GM12872 (cell line): ENCODE measurements around the gene ADAMTSL5.

ENCODE experiments used
- CTCF ChIP-seq: IDR thresholded peaks from 3 replicates; pipeline ENCODE4 v1.5.1; 2011; ENCODE audit warnings: low read depth, mild to moderate bottlenecking, low read length, moderate library complexity; ENCODE audit not compliant: insufficient read depth

ADAMTSL5 gene

GRCh38 chr19:1461862-1462261, 51.0 kb downstream of the ADAMTSL5 start:
- no peak for TF ChIP-seq CTCF

DNA sequence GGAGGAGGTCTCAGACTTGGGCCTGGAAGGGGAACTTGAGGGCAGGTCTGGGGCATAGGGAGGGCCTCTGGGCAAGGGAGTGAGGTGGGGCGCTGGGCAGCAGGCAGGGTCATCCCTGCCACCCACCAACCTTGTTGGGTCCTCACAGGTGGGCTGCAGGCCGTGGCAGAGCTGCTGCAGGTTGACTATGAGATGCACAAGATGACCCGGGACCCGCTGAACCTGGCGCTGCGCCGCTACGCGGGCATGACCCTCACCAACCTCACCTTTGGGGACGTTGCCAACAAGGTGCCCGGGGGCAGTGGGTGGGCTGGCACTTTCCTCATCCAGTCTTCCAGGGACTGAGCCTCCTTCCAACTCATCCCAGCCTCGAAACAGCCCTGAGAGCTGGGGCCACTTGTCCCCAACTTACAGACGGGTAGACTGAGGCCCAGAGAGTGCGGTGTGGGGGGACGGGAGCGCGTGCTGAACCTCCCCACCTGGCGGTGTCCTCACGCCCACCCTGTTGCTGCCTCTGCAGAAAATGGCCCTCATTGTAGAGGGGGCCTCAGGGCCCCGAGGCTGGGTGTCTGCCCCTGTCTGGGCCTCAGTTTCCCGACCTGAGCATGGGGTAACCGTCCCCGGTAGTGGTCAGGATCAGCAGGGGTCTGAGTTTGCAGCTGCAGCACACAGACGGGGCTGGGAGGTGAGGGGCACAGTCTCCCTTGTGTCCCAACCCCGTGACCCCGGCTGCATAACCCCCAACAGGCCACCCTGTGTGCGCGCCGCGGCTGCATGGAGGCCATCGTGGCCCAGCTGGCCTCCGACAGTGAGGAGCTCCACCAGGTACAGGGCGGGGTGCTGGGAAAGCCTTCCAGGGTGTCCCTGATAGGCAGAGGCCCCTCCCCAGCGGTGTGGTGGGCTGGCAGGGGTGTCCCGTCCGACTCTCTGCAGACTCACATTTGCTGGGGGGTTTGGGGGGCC, 52.5 kb downstream of the ADAMTSL5 start:
- no peak for TF ChIP-seq CTCF

- no peak for TF ChIP-seq CTCF
These were observed 53.3 kb downstream of the ADAMTSL5 start for GRCh38 chr19:1459479-1459878.

DNA sequence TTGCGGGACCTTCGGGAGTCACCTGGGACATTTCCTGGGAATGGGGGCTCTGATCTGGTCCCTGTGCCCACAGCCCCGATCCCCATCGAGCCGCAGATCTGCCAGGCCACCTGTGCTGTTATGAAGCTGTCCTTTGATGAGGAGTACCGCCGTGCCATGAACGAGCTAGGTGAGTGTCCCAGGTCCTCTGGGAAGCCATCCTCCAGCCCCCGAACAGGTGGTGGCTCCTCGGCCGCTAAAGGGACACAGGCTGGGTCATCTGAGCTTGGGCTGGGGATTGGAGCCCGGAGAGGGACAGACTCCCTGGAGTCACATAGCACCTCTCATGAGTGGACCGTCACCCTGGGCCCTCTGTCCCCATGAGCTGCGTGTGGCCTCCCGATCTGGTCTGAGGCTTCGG, 54.9 kb downstream of the ADAMTSL5 start:
- no peak for TF ChIP-seq CTCF

DNA sequence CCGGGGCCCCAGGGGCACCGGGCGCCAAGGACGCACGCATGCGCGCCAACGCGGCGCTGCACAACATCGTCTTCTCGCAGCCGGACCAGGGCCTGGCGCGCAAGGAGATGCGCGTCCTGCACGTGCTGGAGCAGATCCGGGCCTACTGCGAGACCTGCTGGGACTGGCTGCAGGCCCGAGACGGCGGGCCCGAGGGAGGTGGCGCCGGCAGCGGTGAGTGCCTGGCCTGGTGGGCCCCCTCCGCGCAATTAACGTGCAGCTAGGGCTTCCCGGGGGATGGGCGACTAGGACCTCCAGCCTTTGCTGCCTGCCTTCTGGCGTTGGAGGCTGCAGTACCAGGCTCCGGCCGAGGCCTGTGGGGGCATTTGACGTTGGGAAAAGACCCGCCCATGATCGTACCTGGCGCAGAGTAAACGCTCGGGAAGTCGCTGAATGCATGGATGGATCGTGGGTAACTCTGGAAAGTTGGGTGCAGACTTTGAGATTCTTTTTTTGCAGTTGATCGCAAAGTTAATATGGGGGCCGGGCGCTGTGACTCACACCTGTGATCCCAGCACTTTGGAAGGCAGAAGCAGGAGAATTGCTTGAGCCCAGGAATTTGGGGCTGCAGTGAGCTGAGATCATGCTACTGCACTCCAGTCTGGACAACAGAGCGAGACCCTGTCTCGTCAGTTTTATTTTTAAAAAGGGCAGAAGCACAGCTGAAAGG, 55.6 kb downstream of the ADAMTSL5 start:
- TF ChIP-seq CTCF, result no peak

GRCh38 chr19:1456121-1456900, 56.5 kb downstream of the ADAMTSL5 start:
- TF ChIP-seq CTCF, result no peak

DNA sequence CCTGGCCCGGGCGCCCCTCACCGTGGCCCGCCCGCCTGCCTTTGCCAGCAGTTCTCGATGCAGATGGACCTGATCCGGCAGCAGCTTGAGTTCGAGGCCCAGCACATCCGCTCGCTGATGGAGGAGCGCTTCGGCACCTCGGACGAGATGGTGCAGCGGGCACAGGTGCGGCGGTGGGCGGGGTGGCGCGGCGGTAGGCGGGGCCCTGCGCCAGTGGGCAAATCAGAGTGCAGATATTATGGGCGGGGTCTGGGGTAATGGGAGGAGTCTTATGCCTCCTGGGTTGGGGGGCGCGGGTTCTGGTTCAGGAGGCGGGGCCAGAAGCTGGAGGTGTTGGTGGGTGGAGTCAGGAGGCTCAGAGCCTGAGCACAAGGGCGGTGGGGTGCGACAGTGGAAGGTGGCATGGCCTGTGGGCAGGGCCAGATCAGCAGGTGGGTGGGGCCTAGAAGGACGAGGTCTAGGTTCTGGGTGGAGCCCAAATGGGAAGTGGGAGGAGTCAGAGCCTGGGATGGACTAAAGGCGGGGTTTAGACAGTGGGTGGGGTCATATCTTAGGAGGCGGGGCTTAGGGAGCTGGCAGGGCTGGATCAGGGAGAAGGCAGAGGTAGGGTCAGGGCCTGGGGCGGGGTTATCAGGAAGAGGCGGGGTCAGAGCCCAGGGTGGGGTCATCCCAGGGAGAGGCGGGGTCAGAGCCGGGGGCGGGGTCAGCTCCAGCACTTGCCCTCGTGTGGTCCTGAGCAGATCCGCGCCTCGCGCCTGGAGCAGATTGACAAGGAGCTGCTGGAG, 57.3 kb downstream of the ADAMTSL5 start:
- no peak for TF ChIP-seq CTCF
